Colonic mucosa (tissue), 4 donors: ENCODE results near the gene GNB1L. TPM values are rescaled to one million over a fixed set of nuclear protein-coding genes. Genes with fewer than 3 reads are reported as not detected.
"Not testable (repeated sequence)": the region's sequence is repeated elsewhere in the genome, so short reads cannot be mapped to it uniquely, and the experiment has no call there.

Experiments
- DNase-seq: peaks from one replicate; pipeline ENCODE4 v3.0.0-alpha.2; 2020
- H3K27ac ChIP-seq: fragments of 200-600 bp; one replicate; pipeline ENCODE4 v1.8.0; 2021
- H3K27me3 ChIP-seq: fragments of 200-600 bp; one replicate; pipeline ENCODE4 v1.8.0; 2021
- H3K36me3 ChIP-seq: fragments of 200-600 bp; one replicate; pipeline ENCODE4 v1.8.0; 2021
- H3K4me1 ChIP-seq: fragments of 200-600 bp; one replicate; pipeline ENCODE4 v1.8.0; 2021; ENCODE audit warnings: mild to moderate bottlenecking
- H3K4me3 ChIP-seq: fragments of 200-600 bp; one replicate; pipeline ENCODE4 v1.8.0; 2021
- H3K9ac ChIP-seq, 2 donors: one replicate each; pipeline ENCODE4 v1.7.0; 2013; ENCODE audit warnings: control low read depth in 2 of 2, low read depth in 2 of 2, low read length in 2 of 2
- H3K9me3 ChIP-seq: fragments of 200-600 bp; one replicate; pipeline ENCODE4 v1.8.0; 2021
- intact Hi-C: fragments of 100-400 bp; cut with DNase I; formaldehyde crosslinking; loops from one replicate; pipeline ENCODE4 v1.14.1; 2022
- total RNA-seq, 2 donors: library from RNA; stranded (reverse); fragmentation: NEBNext Ultra II Directional in 1 of 2; extraction: Animal tissue kit (Norgen Biotek cat#: 25700) in 1 of 2; gene quantifications; one replicate each; pipeline ENCODE4 v1.2.1, GENCODE V29; 2021
- TF ChIP-seq, protein P1 (sequence below): fragments of 200-600 bp; IDR thresholded peaks from one replicate; pipeline ENCODE4 v1.8.0; 2022; ENCODE audit warnings: antibody characterized with exemption, mild to moderate bottlenecking
- donor health status: healthy.
- donor health status: DM: no; HTN: no; CAD: no.
- donor health status: DM: no; HTN: no; CAD: no.

GNB1L gene
- total RNA-seq, 2 donors from 2014 or later = 4.4 to 10.2 TPM

- TF ChIP-seq, protein P1, sequence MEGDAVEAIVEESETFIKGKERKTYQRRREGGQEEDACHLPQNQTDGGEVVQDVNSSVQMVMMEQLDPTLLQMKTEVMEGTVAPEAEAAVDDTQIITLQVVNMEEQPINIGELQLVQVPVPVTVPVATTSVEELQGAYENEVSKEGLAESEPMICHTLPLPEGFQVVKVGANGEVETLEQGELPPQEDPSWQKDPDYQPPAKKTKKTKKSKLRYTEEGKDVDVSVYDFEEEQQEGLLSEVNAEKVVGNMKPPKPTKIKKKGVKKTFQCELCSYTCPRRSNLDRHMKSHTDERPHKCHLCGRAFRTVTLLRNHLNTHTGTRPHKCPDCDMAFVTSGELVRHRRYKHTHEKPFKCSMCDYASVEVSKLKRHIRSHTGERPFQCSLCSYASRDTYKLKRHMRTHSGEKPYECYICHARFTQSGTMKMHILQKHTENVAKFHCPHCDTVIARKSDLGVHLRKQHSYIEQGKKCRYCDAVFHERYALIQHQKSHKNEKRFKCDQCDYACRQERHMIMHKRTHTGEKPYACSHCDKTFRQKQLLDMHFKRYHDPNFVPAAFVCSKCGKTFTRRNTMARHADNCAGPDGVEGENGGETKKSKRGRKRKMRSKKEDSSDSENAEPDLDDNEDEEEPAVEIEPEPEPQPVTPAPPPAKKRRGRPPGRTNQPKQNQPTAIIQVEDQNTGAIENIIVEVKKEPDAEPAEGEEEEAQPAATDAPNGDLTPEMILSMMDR = no peak
- no peak overlapping the region for H3K27ac ChIP-seq
- intact Hi-C loops = no loop called here
Measured at GRCh38 chr22:19840955-19841640, 13.6 kb downstream of the GNB1L start.

GRCh38 chr22:19840059-19840458 is 14.6 kb downstream of the GNB1L start:
- H3K4me1 ChIP-seq = no peaks in the 10 kb centered on the region
- no peaks in the 10 kb centered on the region for H3K36me3 ChIP-seq
- DNase-seq = no peak
- TF ChIP-seq, protein P1 = no peak
- no peaks in the 10 kb centered on the region for H3K9me3 ChIP-seq
- H3K4me3 ChIP-seq = no peak overlapping the region
- intact Hi-C loops = no loop called here
- H3K27ac ChIP-seq = no peak overlapping the region
- H3K27me3 ChIP-seq = no peaks in the 10 kb centered on the region
- H3K9ac ChIP-seq = no peak overlapping the region

More at GRCh38 chr22:19840955-19841640, 13.6 kb downstream of the GNB1L start:
- no peaks in the 10 kb centered on the region for H3K9me3 ChIP-seq
- no peak overlapping the region for H3K4me3 ChIP-seq
- no peaks in the 10 kb centered on the region for H3K4me1 ChIP-seq
- DNase-seq = no peak
- no peaks in the 10 kb centered on the region for H3K36me3 ChIP-seq
- no peak overlapping the region for H3K9ac ChIP-seq
- no peaks in the 10 kb centered on the region for H3K27me3 ChIP-seq

DNA sequence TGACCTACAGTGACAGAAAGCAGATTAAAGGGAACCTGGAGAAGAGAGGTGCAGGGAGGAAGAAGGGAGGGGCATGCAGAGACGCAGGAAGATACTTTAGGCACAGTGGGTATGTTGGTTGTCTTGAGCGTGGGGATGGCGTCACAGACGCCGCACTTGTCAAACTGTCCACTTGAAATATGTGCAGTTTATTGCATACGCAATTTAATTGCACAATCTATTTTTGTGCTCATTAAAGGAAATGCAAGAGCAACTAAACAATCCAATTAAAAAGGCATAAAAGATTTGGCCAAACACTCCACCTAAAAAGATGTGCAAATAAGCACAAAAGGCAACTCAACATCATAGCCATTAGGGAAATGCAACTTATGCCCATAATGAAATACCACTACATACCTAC is 16.8 kb downstream of the GNB1L start:
- TF ChIP-seq, protein P1 = no peak
- no peak for DNase-seq

DNA sequence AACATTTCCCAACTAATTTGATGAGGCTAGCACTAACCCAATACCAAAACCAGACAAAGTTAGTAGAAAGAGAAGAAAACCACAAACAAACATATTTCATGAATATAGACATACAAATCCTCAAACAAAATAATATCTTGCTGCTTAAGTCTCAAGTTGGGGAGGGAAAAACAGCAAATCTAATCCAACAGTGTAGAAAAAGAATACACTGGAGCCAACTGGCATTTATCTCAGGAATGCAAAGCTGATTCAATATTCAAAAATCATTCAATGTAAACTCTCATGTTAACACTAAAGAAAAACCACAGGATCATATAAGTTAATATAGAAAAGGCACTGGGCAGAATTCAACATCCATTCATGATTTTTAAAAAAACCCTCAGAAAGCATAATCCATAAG is 18.2 kb downstream of the GNB1L start:
- TF ChIP-seq, protein P1 = no peak
- no peak for DNase-seq
- no peaks in the 10 kb centered on the region for H3K9me3 ChIP-seq
- no peak overlapping the region for H3K9ac ChIP-seq
- intact Hi-C loops = no loop called here
- no peaks in the 10 kb centered on the region for H3K27me3 ChIP-seq
- H3K36me3 ChIP-seq = no peaks in the 10 kb centered on the region
- no peak overlapping the region for H3K27ac ChIP-seq
- no peaks in the 10 kb centered on the region for H3K4me1 ChIP-seq
- H3K4me3 ChIP-seq = no peak overlapping the region

More for the DNA sequence above, 16.8 kb downstream of the GNB1L start:
- Histone ChIP-seq H3K4me1 (no peaks in the 10 kb centered on the region), H3K27ac (no peak overlapping the region), H3K36me3 (no peaks in the 10 kb centered on the region), H3K27me3 (no peaks in the 10 kb centered on the region), H3K9me3 (no peaks in the 10 kb centered on the region), H3K9ac (no peak overlapping the region), H3K4me3 (no peak overlapping the region)
- intact Hi-C loops = no loop called here

DNA sequence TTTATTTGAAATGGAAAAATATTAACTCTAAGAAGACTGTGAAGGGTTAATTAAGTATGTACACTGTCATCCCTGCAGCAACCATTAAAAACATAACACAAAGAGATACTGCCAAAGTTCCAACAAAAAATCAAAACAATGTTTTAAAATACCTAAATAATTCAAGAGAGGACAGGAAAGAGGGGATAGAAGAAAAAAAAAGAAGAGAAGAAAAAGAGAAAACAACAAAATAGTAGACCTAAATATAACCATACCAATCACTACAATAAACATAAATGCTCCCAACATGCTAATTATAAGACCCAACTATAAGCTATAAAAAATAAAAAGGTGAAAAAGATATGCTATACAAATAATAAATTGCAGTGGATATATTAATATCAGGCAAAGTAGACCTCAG is 20.1 kb downstream of the GNB1L start:
- H3K27ac ChIP-seq = no peak overlapping the region
- DNase-seq = no peak
- no peak overlapping the region for H3K4me3 ChIP-seq
- TF ChIP-seq, protein P1 = no peak
- intact Hi-C loops = no loop called here
- no peaks in the 10 kb centered on the region for H3K9me3 ChIP-seq
- no peaks in the 10 kb centered on the region for H3K36me3 ChIP-seq
- H3K4me1 ChIP-seq = no peaks in the 10 kb centered on the region
- H3K9ac ChIP-seq = no peak overlapping the region
- no peaks in the 10 kb centered on the region for H3K27me3 ChIP-seq

DNA sequence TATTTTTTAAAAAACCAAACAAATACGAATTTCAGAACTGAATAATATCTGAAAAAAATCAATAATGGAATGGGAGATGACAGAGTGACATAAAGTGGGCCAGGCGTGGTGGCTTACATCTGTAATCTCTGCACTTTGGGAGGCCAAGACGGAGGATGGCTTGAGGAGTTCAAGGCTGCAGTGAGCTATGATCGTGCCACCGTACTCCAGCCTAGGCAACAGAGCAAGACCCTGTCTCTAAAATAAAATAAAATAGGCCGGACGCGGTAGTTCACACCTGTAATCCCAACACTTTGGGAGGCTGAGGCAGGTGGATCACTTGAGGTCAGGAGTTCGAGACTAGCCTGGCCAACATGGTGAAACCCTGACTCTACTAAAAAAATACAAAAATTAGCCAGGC is 21.3 kb downstream of the GNB1L start:
- H3K36me3 ChIP-seq, H3K27me3 ChIP-seq, H3K4me3 ChIP-seq, H3K9me3 ChIP-seq, DNase-seq, H3K4me1 ChIP-seq, intact Hi-C loops, H3K27ac ChIP-seq, H3K9ac ChIP-seq: not testable (repeated sequence)
